ENCODE results near the gene ZNF300. TPM values are rescaled to one million over a fixed set of nuclear protein-coding genes. Genes with fewer than 3 reads are reported as not detected.
"Not testable (repeated sequence)": the region's sequence is repeated elsewhere in the genome, so short reads cannot be mapped to it uniquely, and the experiment has no call there.

The ZNF300 gene
- total RNA-seq, 6 experiments from 2014 or later, result 2.6 to 5.6 (median 4.6) TPM

GRCh38 chr5:150895431-150896428 is 9.1 kb downstream of the ZNF300 start:
- DNase-seq, result no peak
- Mint-ChIP-seq H3K27ac (no peak overlapping the region), H3K36me3 (ENCODE audit: low read depth) (peaks cover 98% of the 10 kb centered on the region), H3K27me3 (ENCODE audit: insufficient read depth) (no peaks in the 10 kb centered on the region; the same call in 1 of the 2 replicates), H3K4me1 (ENCODE audit: low read depth) (no peaks in the 10 kb centered on the region), H3K4me3 (no peak overlapping the region), H3K9me3 (peaks cover 100% of the 10 kb centered on the region)
- TF ChIP-seq CTCF (IDR thresholded peaks at IDR 0.05), result no peak

- Mint-ChIP-seq H3K27me3 (ENCODE audit: insufficient read depth) (no peaks in the 10 kb centered on the region; the same call in 1 of the 2 replicates), H3K4me3 (no peak overlapping the region), H3K4me1 (ENCODE audit: low read depth) (no peaks in the 10 kb centered on the region), H3K36me3 (ENCODE audit: low read depth) (peaks cover 12% of the 10 kb centered on the region; the same call in 1 of the 2 replicates), H3K27ac (no peak overlapping the region), H3K9me3 (peaks cover 61% of the 10 kb centered on the region)
- TF ChIP-seq CTCF (IDR thresholded peaks at IDR 0.05), result no peak
- DNase-seq, result no peak
Observed at GRCh38 chr5:150879358-150879757, 25.4 kb downstream of the ZNF300 start.

GRCh38 chr5:150862070-150862469 is 42.7 kb downstream of the ZNF300 start:
- no peaks in the 10 kb centered on the region for H3K4me1 Mint-ChIP-seq (ENCODE audit: low read depth)
- no peaks in the 10 kb centered on the region for H3K36me3 Mint-ChIP-seq (ENCODE audit: low read depth)
- peaks cover 21% of the 10 kb centered on the region for H3K9me3 Mint-ChIP-seq
- no peak overlapping the region for H3K27ac Mint-ChIP-seq
- DNase-seq, result no peak
- peaks cover 2% of the 10 kb centered on the region for H3K27me3 Mint-ChIP-seq (ENCODE audit: insufficient read depth)
- no peak for TF ChIP-seq CTCF (IDR thresholded peaks at IDR 0.05)
- H3K4me3 Mint-ChIP-seq, result no peak overlapping the region

GRCh38 chr5:150860246-150860821 is 44.4 kb downstream of the ZNF300 start:
- Mint-ChIP-seq H3K27me3 (ENCODE audit: insufficient read depth) (peaks cover 2% of the 10 kb centered on the region), H3K27ac (no peak overlapping the region), H3K9me3 (peaks cover 14% of the 10 kb centered on the region), H3K4me3 (no peak overlapping the region), H3K36me3 (ENCODE audit: low read depth) (no peaks in the 10 kb centered on the region), H3K4me1 (ENCODE audit: low read depth) (no peaks in the 10 kb centered on the region)
- TF ChIP-seq CTCF (IDR thresholded peaks at IDR 0.05), result no peak
- no peak for DNase-seq

GRCh38 chr5:150856700-150857099 is 48.1 kb downstream of the ZNF300 start:
- not testable (repeated sequence) for H3K4me1 Mint-ChIP-seq (ENCODE audit: low read depth); H3K27me3 Mint-ChIP-seq (ENCODE audit: insufficient read depth); H3K36me3 Mint-ChIP-seq (ENCODE audit: low read depth); H3K4me3 Mint-ChIP-seq; DNase-seq; H3K27ac Mint-ChIP-seq
- peaks cover 10% of the 10 kb centered on the region; the same call in 1 of the 2 replicates for H3K9me3 Mint-ChIP-seq

- no peak overlapping the region for H3K27ac Mint-ChIP-seq
- no peaks in the 10 kb centered on the region for H3K36me3 Mint-ChIP-seq (ENCODE audit: low read depth)
- no peaks in the 10 kb centered on the region for H3K9me3 Mint-ChIP-seq
- TF ChIP-seq CTCF (IDR thresholded peaks at IDR 0.05), result no peak
- H3K27me3 Mint-ChIP-seq (ENCODE audit: insufficient read depth), result peaks cover 15% of the 10 kb centered on the region
- peaks cover 3% of the 10 kb centered on the region; the same call in 1 of the 2 replicates for H3K4me1 Mint-ChIP-seq (ENCODE audit: low read depth)
- no peak for DNase-seq
- H3K4me3 Mint-ChIP-seq, result peak overlapping the region; percentile 66; the same call in 1 of the 2 replicates
Observed at GRCh38 chr5:150853561-150853960, 51.2 kb downstream of the ZNF300 start.

Measured in HFFc6 (cell line).